A673 (cell line): ENCODE results near the gene SINHCAF. TPM values are rescaled to one million over a fixed set of nuclear protein-coding genes. Genes with fewer than 3 reads are reported as not detected.
A peak's percentile ranks its signal among the peaks of the same experiment; 100 is the strongest.

ENCODE experiments used
- BruUV-seq: library from RNA; stranded (reverse); fragments of 400-500 nt; replicated peaks from 2 replicates; lab custom pipeline; 2021; lab: Mats Ljungman, UMichigan
- CTCF ChIA-PET: fragments of 300-600 bp; sonication (Branson Sonifier 250); formaldehyde crosslinking; loops from one replicate; lab custom pipeline; 2022; ENCODE audit warnings: antibody characterized with exemption; lab: Charles Lee
- POLR2A ChIA-PET: fragments of 300-600 bp; sonication (Branson Sonifier 250); formaldehyde crosslinking; loops from one replicate; lab custom pipeline; 2022; ENCODE audit warnings: antibody characterized with exemption; ENCODE audit not compliant: low non-redundant PET; lab: Charles Lee
- DNase-seq: peaks from one replicate; pipeline ENCODE4 v3.0.0-alpha.2; 2015; ENCODE audit warnings: low spot score
- H3K27ac ChIP-seq: fragments of 200-600 bp; sonication (generic); 2 replicates; pipeline ENCODE4 v1.5.1; 2016; ENCODE audit warnings: mixed run types, low read depth, mild to moderate bottlenecking, mixed read lengths, antibody characterized with exemption, low read length; ENCODE audit not compliant: poor library complexity, severe bottlenecking
- H3K27me3 ChIP-seq: fragments of 200-600 bp; sonication (generic); replicated peaks from 2 replicates; pipeline ENCODE4 v1.6.1; 2017; ENCODE audit warnings: mixed run types, low read depth, mild to moderate bottlenecking, mixed read lengths, antibody characterized with exemption, low read length; ENCODE audit not compliant: insufficient read depth, poor library complexity
- H3K36me3 ChIP-seq: fragments of 200-600 bp; sonication (generic); 2 replicates; pipeline ENCODE4 v1.6.1; 2016; ENCODE audit warnings: mixed run types, mild to moderate bottlenecking, mixed read lengths, antibody characterized with exemption, low read length; ENCODE audit not compliant: insufficient read depth, poor library complexity, severe bottlenecking
- H3K4me1 ChIP-seq: fragments of 200-600 bp; sonication (generic); 2 replicates; pipeline ENCODE4 v1.6.1; 2017; ENCODE audit warnings: mixed run types, mild to moderate bottlenecking, mixed read lengths, antibody characterized with exemption, low read length; ENCODE audit not compliant: insufficient read depth, poor library complexity, severe bottlenecking
- H3K4me3 ChIP-seq: fragments of 200-600 bp; sonication (generic); 2 replicates; pipeline ENCODE4 v1.5.1; 2016; ENCODE audit warnings: low read depth, mixed run types, mild to moderate bottlenecking, mixed read lengths, low read length; ENCODE audit not compliant: poor library complexity, severe bottlenecking
- H3K9me3 ChIP-seq: fragments of 200-600 bp; sonication (generic); 2 replicates; pipeline ENCODE4 v1.6.1; 2016; ENCODE audit warnings: mixed run types, low read depth, mild to moderate bottlenecking, mixed read lengths, antibody characterized with exemption, low read length; ENCODE audit not compliant: poor library complexity, severe bottlenecking
- EZH2 ChIP-seq: fragments of 200-600 bp; sonication (generic); IDR thresholded peaks from 2 replicates; pipeline ENCODE4 v1.6.1; 2017; ENCODE audit warnings: borderline replicate concordance, low read depth, mild to moderate bottlenecking, mixed read lengths, antibody characterized with exemption, low read length; ENCODE audit not compliant: poor library complexity, severe bottlenecking
- intact Hi-C: fragments of 100-400 bp; cut with micrococcal nuclease; formaldehyde crosslinking; loops from one replicate; pipeline ENCODE4 v1.10.0; 2022; ENCODE audit not compliant: unreplicated experiment
- total RNA-seq: library from RNA; stranded (reverse); gene quantifications from 2 replicates; pipeline ENCODE4 v1.2.3, GENCODE V29; 2021
- TF ChIP-seq, protein P1 (sequence below): fragments of 300-800, 200-600 bp; sonication (generic); conservative IDR thresholded peaks from 2 replicates; pipeline ENCODE4 v1.5.1; 2017; ENCODE audit warnings: low read depth, mild to moderate bottlenecking, antibody characterized with exemption, low read length, moderate library complexity, mixed read lengths

Gene SINHCAF
- total RNA-seq, 1 experiment from 2014 or later = 137 TPM

DNA sequence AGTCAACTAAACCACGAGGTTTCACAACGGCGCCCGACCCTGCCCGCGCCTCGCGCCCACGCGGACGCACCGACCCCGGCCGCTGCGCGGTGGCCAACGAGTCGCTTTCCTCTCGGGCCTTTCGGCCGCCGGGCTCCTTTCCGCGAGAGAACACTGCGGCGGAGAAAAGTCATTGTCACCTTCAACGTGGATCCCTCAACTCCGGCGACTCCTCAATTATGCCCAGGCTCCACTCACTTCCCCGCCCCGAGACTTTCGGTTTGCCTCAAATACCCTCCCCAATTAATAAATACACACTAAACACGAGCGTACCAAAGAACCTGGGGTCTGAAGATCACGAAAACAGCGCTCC lies 450 bp downstream of the SINHCAF start:
- ChIA-PET CTCF (no interaction called here), POLR2A (interaction anchor here (0.6 kb wide), 1 partner anchor 387 kb away, joined by 21 read pairs; no protein-coding TSS in a partner anchor)
- Histone ChIP-seq H3K9me3 (no peaks in the 10 kb centered on the region), H3K4me3 (peak overlapping the region; percentile 88), H3K27ac (peak overlapping the region; percentile 96), H3K4me1 (peaks cover 29% of the 10 kb centered on the region), H3K36me3 (no peaks in the 10 kb centered on the region), H3K27me3 (no peaks in the 10 kb centered on the region)
- peak; percentile 22 for DNase-seq
- TSS peak; percentile 70 for BruUV-seq
- intact Hi-C loops = no loop called here
- TF ChIP-seq, protein P1, sequence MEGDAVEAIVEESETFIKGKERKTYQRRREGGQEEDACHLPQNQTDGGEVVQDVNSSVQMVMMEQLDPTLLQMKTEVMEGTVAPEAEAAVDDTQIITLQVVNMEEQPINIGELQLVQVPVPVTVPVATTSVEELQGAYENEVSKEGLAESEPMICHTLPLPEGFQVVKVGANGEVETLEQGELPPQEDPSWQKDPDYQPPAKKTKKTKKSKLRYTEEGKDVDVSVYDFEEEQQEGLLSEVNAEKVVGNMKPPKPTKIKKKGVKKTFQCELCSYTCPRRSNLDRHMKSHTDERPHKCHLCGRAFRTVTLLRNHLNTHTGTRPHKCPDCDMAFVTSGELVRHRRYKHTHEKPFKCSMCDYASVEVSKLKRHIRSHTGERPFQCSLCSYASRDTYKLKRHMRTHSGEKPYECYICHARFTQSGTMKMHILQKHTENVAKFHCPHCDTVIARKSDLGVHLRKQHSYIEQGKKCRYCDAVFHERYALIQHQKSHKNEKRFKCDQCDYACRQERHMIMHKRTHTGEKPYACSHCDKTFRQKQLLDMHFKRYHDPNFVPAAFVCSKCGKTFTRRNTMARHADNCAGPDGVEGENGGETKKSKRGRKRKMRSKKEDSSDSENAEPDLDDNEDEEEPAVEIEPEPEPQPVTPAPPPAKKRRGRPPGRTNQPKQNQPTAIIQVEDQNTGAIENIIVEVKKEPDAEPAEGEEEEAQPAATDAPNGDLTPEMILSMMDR = no peak
- no peak for TF ChIP-seq EZH2

DNA sequence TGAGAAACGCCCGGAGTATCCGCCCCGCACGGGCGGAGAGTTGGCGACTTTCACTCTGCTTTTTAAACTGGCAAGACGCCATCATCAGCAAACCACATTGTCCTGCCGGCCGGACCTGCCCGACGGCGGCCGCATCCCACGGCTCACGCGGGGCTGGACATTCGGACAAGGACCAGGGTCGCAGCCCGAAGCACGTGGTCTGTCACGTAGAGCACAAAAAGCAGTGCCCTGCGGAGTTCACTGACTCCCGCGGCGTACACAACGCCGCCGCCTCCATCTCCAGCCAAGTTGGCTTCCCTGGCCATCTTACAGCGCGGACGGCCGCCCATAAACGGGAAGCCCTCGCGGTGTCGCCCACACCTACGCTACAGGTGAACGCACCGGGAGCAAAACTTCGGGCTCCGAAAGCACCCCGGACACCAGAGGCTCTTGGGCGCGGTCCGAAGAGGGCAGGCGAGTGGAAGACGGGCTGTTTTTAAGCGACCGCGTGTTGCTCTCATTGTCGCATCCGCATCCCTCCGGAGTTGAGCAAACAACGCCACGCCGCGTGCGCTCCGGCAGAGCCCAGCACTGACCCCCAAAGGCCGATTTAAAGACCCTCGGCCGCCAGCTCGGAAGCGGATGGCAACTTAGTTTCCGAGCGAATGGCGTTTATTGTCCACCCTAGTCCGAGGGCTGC lies 966 bp downstream of the SINHCAF start:
- Histone ChIP-seq H3K27ac (peak overlapping the region; percentile 96), H3K9me3 (no peaks in the 10 kb centered on the region), H3K27me3 (no peaks in the 10 kb centered on the region), H3K4me1 (peaks cover 29% of the 10 kb centered on the region), H3K36me3 (no peaks in the 10 kb centered on the region), H3K4me3 (peak overlapping the region; percentile 88)
- TF ChIP-seq EZH2 = no peak
- TF ChIP-seq, protein P1 = no peak
- TSS peak; percentile 69 for BruUV-seq
- ChIA-PET CTCF (no interaction called here), POLR2A (no interaction called here)
- peak; percentile 49 for DNase-seq
- intact Hi-C loops = no loop called here

GRCh38 chr12:31324116-31324844 lies 1.7 kb downstream of the SINHCAF start:
- POLR2A ChIA-PET = no interaction called here
- BruUV-seq = no TSS peak

More at GRCh38 chr12:31324116-31324844, 1.7 kb downstream of the SINHCAF start:
- Histone ChIP-seq H3K27me3 (no peaks in the 10 kb centered on the region), H3K4me1 (peaks cover 29% of the 10 kb centered on the region), H3K4me3 (peak overlapping the region; percentile 88), H3K36me3 (no peaks in the 10 kb centered on the region), H3K27ac (peak overlapping the region; percentile 96), H3K9me3 (no peaks in the 10 kb centered on the region)
- CTCF ChIA-PET = no interaction called here
- TF ChIP-seq, protein P1 = peak; percentile 31; the same call in 1 of the 2 replicates
- TF ChIP-seq EZH2 = no peak
- intact Hi-C loops = no loop called here
- DNase-seq = peak; percentile 75
